Endothelial cell of umbilical vein (primary cell): ENCODE results near the gene CTDP1. TPM values are rescaled to one million over a fixed set of nuclear protein-coding genes. Genes with fewer than 3 reads are reported as not detected.

ENCODE experiments used
- BruUV-seq: library from RNA; stranded (reverse); fragments of 400-500 nt; replicated peaks from 2 replicates; lab custom pipeline; 2021; lab: Mats Ljungman, UMichigan
- CTCF ChIA-PET: fragments of 300-600, 350-600 bp; sonication (Branson Sonifier 250); formaldehyde crosslinking; loops from one replicate; lab custom pipeline; 2021; ENCODE audit warnings: antibody characterized with exemption, inconsistent platforms; lab: Charles Lee
- POLR2A ChIA-PET: fragments of 300-600, 350-600 bp; sonication (Branson Sonifier 250); formaldehyde crosslinking; loops from one replicate; lab custom pipeline; 2021; ENCODE audit warnings: antibody characterized with exemption, inconsistent platforms; lab: Charles Lee
- DNase-seq: peaks from one replicate; pipeline ENCODE4 v3.0.0-alpha.2; 2011; ENCODE audit warnings: low read depth, low spot score
- FAIRE-seq: peaks from 2 replicates; lab custom pipeline; 2011; peaks lifted over from hg19 to GRCh38; lab: Jason Lieb, UNC
- H2AFZ ChIP-seq: 2 replicates; pipeline ENCODE4 v1.6.0; 2012; ENCODE audit warnings: low read depth, low read length, control low read depth, inconsistent platforms
- H3K27ac ChIP-seq: 2 replicates; pipeline ENCODE4 v1.5.1; 2011; ENCODE audit warnings: low read depth, mild to moderate bottlenecking, control low read depth, low read length, moderate library complexity; ENCODE audit not compliant: insufficient read depth
- H3K27me3 ChIP-seq, 2 experiments: 2 replicates each; pipeline versions ENCODE4 v1.6.0 to v1.6.1; 2011; ENCODE audit warnings: low read length in 2 of 2, mixed read lengths in 1 of 2; ENCODE audit not compliant: control insufficient read depth in 2 of 2, insufficient read depth in 2 of 2
- H3K36me3 ChIP-seq, 2 experiments: 2 replicates in 1 of 2; 3 replicates in 1 of 2; pipeline ENCODE4 v1.5.1; 2011; ENCODE audit warnings: low read length in 2 of 2, mild to moderate bottlenecking in 1 of 2, moderate library complexity in 1 of 2; ENCODE audit not compliant: control insufficient read depth in 2 of 2, insufficient read depth in 2 of 2; ENCODE audit errors: extremely low read depth in 1 of 2
- H3K4me1 ChIP-seq: 3 replicates; pipeline ENCODE4 v1.5.1; 2011; ENCODE audit warnings: mild to moderate bottlenecking, low read length; ENCODE audit not compliant: control insufficient read depth, insufficient read depth; ENCODE audit errors: extremely low read depth
- H3K4me2 ChIP-seq: 2 replicates; pipeline ENCODE4 v1.6.1; 2011; ENCODE audit warnings: low read length, control low read depth, mixed read lengths; ENCODE audit not compliant: insufficient read depth
- H3K4me3 ChIP-seq, 3 experiments: fragments of 200-600 bp in 1 of 3; sonication (generic), shearing (Covaris generic) in 1 of 3; replicated peaks in 1 of 3; 2 replicates each; pipeline ENCODE4 v1.5.1; 2011 to 2016; ENCODE audit warnings: control low read depth in 3 of 3, low read length in 3 of 3, mild to moderate bottlenecking in 2 of 3, inconsistent platforms in 1 of 3, low read depth in 1 of 3, moderate library complexity in 1 of 3; ENCODE audit not compliant: insufficient read depth in 1 of 3
- H3K79me2 ChIP-seq: 2 replicates; pipeline ENCODE4 v1.6.0; 2012; ENCODE audit warnings: low read length, inconsistent platforms; ENCODE audit not compliant: control insufficient read depth, insufficient read depth
- H3K9ac ChIP-seq: replicated peaks from 2 replicates; pipeline ENCODE3; 2011; ENCODE audit warnings: low read length, control low read depth; ENCODE audit not compliant: insufficient read depth; ENCODE audit errors: extremely low read depth
- H3K9me1 ChIP-seq: replicated peaks from 3 replicates; pipeline ENCODE4 v1.6.0; 2011; ENCODE audit warnings: mild to moderate bottlenecking, low read length; ENCODE audit not compliant: control insufficient read depth, insufficient read depth; ENCODE audit errors: extremely low read depth
- H3K9me3 ChIP-seq: replicated peaks from 2 replicates; pipeline ENCODE4 v1.5.1; 2012; ENCODE audit warnings: low read length, inconsistent platforms; ENCODE audit not compliant: control insufficient read depth, insufficient read depth
- H4K20me1 ChIP-seq: replicated peaks from 2 replicates; pipeline ENCODE3; 2011; ENCODE audit warnings: mild to moderate bottlenecking, low read length; ENCODE audit not compliant: control insufficient read depth, insufficient read depth; ENCODE audit errors: extremely low read depth
- FOS ChIP-seq: IDR thresholded peaks from 2 replicates; pipeline ENCODE4 v1.6.1; 2011; ENCODE audit warnings: mild to moderate bottlenecking, low read length, moderate library complexity, borderline replicate concordance; ENCODE audit not compliant: insufficient read depth
- JUN ChIP-seq: IDR thresholded peaks from 2 replicates; pipeline ENCODE4 v1.6.1; 2011; ENCODE audit warnings: borderline replicate concordance, low read depth; ENCODE audit not compliant: insufficient read length, insufficient read depth
- MYC ChIP-seq: IDR thresholded peaks from one replicate; pipeline ENCODE4 v1.6.1; 2011; ENCODE audit warnings: mild to moderate bottlenecking, low read depth, low read length
- POLR2A ChIP-seq: IDR thresholded peaks from 2 replicates; pipeline ENCODE4 v1.6.1; 2012; ENCODE audit warnings: low read depth, mild to moderate bottlenecking, control low read depth, low read length
- POLR2AphosphoS5 ChIP-seq: IDR thresholded peaks from 2 replicates; pipeline ENCODE4 v1.6.1; 2012; ENCODE audit warnings: low read depth, mild to moderate bottlenecking, control low read depth, low read length, moderate library complexity; ENCODE audit not compliant: insufficient read depth
- dilution Hi-C: fragments of 300-500 bp; cut with MboI; formaldehyde crosslinking; loops from one replicate; pipeline ENCODE4 v1.15.0; 2019; ENCODE audit warnings: low sequenced_read_pairs; ENCODE audit not compliant: extremely low pct_ligation_motif_present
- intact Hi-C: fragments of 100-400 bp; cut with micrococcal nuclease; formaldehyde crosslinking; loops from one replicate; pipeline ENCODE4 v1.10.0; 2022
- polyA plus RNA-seq, 4 experiments: library from polyadenylated mRNA; depleted of rRNA in 3 of 4; stranded (reverse) in 3 of 4; unstranded in 1 of 4; fragments of >200 nt; gene quantifications; 2 replicates each; pipeline versions ENCODE4 v1.2.1 to v1.2.3, GENCODE V29; 2011 to 2012; ENCODE audit warnings: missing spikeins in 1 of 4
- total RNA-seq: library from RNA; stranded (reverse); gene quantifications from 2 replicates; pipeline ENCODE4 v1.2.3, GENCODE V29; 2021
- TF ChIP-seq, protein P1 (sequence below): IDR thresholded peaks from 2 replicates; pipeline ENCODE4 v1.6.1; 2011; ENCODE audit not compliant: insufficient read depth, insufficient read length

Gene CTDP1
- total and polyA plus RNA-seq, 2 donors (not counting 3 experiments of a cell fraction or from before 2014, with no cell fraction given): 15.3 to 27.6 TPM

DNA sequence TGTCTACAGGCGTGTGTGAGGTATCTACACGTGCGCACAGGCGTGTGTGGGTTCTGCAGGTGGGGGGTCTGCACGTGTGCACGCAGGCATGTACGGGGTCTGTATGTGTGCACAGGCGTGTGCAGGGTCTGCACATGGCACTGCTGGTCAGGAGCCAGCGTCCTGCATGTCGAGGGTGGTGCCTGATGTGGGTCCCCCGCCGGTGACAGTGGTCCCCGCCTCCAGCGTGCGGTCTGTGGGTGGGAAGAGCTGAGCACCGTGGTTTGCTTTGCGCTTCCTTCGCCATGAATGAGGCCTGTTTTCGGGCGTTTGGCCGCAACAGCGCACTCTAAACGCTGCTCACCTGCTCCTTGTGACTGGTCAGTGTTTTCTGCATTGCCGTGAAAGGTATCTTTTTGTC lies 57.2 kb downstream of the CTDP1 start:
- Histone ChIP-seq H3K4me2 (no peak overlapping the region), H4K20me1 (no peaks in the 10 kb centered on the region), H3K79me2 (no peaks in the 10 kb centered on the region), H3K9me1 (no peaks in the 10 kb centered on the region), H3K27me3 (no peaks in the 10 kb centered on the region), H3K36me3 (peaks cover under 1 to 15% of the 10 kb centered on the region in 2 experiments), H3K9me3 (no peaks in the 10 kb centered on the region), H2AFZ (no peak overlapping the region), H3K27ac (no peak overlapping the region), H3K4me3 (no peak overlapping the region), H3K9ac (no peak overlapping the region), H3K4me1 (no peaks in the 10 kb centered on the region)
- intact Hi-C loops: no loop called here
- POLR2A ChIA-PET: no interaction called here
- dilution Hi-C loops: no loop called here
- FAIRE-seq (no peak), DNase-seq (no peak)
- BruUV-seq: no TSS peak
- CTCF ChIA-PET: no interaction called here
- no peak for TF ChIP-seq POLR2A

DNA sequence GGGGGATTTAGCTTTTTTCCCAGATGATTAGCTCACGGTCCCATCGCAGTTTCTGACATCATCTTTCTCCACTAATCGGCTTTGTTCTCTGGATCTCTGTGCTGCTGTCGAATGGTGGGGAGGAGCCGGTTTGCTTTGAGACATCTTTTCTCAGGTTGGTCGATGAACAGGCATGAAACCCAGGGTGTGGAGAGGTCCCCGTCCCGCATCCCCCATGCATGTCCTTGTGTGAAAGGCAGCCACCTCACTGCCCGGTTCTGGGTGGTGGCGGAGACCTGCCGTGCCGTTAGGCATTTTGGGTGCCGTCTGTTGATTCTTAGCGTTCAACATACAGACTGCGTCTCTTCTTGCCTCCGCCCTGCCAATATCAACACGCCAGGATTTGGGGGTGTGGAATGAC lies 57.8 kb downstream of the CTDP1 start:
- intact Hi-C loops (no loop called here), dilution Hi-C loops (no loop called here)
- H4K20me1 ChIP-seq: no peaks in the 10 kb centered on the region
- H3K79me2 ChIP-seq: no peaks in the 10 kb centered on the region
- no peak for DNase-seq
- CTCF ChIA-PET: no interaction called here
- no peaks in the 10 kb centered on the region for H3K9me1 ChIP-seq
- no peak overlapping the region for H3K4me2 ChIP-seq
- peaks cover 0 to 16% of the 10 kb centered on the region in 2 experiments for H3K36me3 ChIP-seq
- no peak overlapping the region for H3K27ac ChIP-seq
- no peaks in the 10 kb centered on the region for H3K27me3 ChIP-seq
- BruUV-seq: no TSS peak
- no peak overlapping the region for H3K9ac ChIP-seq
- no peak overlapping the region for H3K4me3 ChIP-seq
- no peaks in the 10 kb centered on the region for H3K4me1 ChIP-seq
- TF ChIP-seq, protein P1, sequence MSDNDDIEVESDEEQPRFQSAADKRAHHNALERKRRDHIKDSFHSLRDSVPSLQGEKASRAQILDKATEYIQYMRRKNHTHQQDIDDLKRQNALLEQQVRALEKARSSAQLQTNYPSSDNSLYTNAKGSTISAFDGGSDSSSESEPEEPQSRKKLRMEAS: no peak
- no peak for TF ChIP-seq MYC
- TF ChIP-seq JUN: no peak
- TF ChIP-seq POLR2AphosphoS5: no peak
- no peak for TF ChIP-seq FOS
- FAIRE-seq: no peak
- H3K9me3 ChIP-seq: no peaks in the 10 kb centered on the region
- POLR2A ChIA-PET: no interaction called here
- H2AFZ ChIP-seq: no peak overlapping the region
